Stimulated activated CD8-positive, alpha-beta memory T cell treated with anti-CD3 and anti-CD28 coated beads, Interleukin-7, amount 100 ng/mL, for 24 hours (primary cell): Measurements from ENCODE around the gene MRM3.
"Not testable (repeated sequence)": the region's sequence is repeated elsewhere in the genome, so short reads cannot be mapped to it uniquely, and the experiment has no call there.

Source experiments
- DNase-seq: peaks from one replicate; pipeline ENCODE4 v3.0.0-alpha.2; 2020; ENCODE audit warnings: low read depth

Gene MRM3

DNA sequence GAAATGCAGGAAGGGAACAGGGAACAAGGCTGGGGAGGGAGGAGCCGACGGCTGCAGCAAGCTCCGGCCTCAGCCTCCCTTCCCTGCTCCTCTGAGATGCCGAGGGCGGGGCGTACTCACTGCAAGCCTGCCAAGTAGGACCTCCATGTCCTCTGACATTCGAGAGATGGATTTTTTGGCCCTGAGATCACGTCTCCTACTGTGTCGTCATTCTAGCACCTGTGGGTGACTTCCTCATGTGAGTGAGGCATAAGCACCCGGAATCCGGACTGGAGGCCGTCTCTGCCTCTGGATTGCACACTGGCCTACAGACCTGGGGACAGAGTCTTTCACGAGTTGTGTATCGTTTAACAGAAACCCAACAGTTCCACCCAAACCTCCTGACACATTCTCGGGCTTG lies 14.5 kb downstream of the MRM3 start:
- no peak for DNase-seq

DNA sequence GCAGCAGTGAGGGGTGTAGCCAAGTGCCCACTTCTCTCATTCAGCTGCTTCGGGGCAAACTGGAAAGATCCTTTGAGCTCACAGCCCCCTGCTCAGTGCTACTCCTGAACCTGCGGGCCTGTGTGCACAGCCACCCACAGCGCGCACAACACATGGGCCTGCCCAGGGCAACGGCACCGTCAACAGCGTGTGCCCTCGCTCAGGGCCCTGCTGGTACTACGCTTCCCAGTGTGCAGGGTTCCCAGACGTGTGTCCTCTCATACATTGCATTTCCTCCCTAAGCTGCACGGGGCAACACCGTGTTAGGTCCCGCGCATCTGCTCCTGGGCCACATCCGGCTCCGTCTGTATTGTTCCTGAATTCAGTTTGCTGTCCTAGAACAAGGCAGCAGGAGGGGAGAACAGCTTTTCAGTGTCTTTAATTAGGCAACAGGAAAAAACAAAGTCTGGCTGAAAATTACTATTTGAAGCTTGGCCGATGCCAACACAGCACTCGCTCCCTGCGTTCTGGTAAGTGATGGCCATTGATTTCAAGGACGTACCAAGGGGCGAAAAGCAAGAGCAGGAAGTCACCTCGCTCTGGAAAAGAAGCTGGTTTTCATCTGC lies 15.2 kb downstream of the MRM3 start:
- no peak for DNase-seq

DNA sequence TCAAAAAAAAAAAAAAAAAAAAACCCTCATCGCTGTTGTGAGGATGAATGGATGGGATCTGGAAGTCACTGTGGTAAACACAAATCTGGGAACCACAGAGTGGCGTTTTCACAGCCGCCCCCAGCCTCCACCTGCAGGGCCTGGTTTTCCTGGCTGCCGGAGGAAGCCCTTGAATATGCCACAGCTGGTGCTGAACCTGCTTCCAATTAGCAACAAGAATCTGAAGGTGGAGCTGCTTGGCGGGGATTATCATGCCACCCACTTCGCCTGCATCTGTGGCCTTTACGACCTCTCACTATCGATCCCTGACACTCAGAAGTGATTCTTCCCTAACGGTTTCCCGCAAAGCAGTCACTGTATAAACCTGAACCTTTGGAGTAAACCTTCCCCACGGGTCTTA lies 16.1 kb downstream of the MRM3 start:
- no peak for DNase-seq

DNA sequence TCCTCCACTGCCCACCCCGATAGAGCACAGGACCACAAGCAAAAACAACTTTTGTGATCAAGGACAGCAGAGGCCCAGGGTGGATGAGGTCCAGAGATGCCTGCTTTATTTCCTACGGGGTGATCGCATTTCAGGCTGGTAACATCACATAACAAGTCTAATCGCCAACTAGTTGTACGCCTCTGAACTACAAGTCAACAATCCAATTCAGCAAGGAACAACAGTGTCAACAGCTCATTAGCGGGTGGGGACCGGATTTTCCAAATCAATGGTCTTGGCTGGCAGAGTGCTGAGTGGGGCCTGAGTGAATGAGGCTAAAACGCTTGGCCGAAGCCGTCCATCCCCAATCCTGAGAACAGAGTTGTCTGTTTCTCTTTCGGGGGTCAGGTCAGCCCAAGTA lies 17.1 kb downstream of the MRM3 start:
- DNase-seq: no peak

DNA sequence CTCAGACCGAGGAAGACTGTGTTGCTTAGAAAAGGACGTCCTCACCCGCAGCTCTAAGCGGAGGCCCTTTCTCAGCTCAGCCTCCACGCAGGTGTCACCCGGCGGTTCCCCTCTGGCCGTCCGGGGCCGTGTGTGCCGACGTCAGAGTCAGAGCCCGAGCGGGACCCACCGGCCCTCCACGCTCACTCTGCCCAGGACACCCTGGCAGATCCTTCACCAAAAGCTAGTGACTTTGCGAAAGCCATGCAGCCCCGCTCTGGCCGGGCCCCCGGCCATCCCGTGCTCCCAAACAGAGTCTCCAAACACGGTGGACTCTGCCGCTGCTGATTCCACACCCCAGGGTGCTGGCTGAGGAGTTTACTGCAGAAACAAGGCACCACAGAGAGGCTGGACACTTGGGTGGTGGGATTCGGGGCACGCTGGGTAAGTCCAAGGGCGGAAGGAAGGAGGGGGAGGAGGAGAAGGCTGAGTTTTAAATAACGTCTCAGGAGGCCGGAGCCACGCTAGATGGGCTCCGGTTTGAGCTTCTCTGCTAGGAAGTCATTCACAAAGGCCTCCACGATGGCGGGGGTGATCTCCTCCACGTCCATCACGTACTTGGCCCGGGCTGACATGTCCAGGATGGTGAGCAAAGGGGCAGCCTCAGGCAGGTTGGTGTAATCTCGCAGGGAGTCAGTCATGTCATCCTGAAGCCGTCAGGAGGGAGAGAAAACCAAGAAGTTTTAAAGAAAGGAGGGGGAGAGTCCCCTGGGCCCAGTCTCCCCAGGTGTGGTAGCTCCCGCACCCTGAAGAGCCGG lies 18.5 kb downstream of the MRM3 start:
- no peak for DNase-seq

DNA sequence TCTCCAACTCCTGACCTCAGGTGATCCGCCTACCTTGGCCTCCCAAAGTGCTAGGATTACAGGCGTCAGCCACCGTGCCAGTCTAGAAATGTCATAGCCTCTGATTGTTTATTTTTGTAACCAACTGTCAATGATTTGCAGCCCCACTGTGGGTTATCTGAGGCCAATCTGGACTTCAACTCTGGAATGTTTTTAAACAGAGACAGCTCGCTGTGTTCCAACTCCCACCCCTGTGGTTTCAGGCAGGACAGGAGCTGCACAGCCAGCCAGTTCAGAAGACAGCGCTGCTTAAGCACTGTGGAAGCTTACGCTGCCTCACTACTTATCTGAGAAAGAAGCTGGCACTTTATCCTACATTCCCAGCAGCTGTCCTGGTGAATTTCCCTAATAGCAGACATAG lies 19.5 kb downstream of the MRM3 start:
- no peak for DNase-seq

DNA sequence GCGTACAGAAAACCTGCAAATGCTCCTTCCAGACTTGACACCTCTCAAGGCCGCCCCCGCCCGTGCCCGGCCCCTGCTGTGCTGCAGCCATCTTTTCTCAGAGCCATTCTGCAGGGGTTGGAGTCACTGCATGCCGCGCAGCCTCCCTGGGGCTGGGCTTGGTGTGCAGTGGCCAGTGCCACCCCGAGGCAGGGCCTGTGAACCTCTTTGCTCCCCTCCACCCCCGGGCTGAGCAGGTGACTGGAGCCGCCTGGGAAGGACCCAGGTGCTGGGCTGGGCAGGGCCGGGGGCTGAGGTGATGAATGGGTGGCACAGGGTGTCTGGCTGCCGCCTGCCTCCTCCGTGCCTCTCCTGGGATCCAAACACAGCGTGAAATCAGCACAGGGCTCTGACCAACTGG lies 20.3 kb downstream of the MRM3 start:
- DNase-seq: no peak

DNA sequence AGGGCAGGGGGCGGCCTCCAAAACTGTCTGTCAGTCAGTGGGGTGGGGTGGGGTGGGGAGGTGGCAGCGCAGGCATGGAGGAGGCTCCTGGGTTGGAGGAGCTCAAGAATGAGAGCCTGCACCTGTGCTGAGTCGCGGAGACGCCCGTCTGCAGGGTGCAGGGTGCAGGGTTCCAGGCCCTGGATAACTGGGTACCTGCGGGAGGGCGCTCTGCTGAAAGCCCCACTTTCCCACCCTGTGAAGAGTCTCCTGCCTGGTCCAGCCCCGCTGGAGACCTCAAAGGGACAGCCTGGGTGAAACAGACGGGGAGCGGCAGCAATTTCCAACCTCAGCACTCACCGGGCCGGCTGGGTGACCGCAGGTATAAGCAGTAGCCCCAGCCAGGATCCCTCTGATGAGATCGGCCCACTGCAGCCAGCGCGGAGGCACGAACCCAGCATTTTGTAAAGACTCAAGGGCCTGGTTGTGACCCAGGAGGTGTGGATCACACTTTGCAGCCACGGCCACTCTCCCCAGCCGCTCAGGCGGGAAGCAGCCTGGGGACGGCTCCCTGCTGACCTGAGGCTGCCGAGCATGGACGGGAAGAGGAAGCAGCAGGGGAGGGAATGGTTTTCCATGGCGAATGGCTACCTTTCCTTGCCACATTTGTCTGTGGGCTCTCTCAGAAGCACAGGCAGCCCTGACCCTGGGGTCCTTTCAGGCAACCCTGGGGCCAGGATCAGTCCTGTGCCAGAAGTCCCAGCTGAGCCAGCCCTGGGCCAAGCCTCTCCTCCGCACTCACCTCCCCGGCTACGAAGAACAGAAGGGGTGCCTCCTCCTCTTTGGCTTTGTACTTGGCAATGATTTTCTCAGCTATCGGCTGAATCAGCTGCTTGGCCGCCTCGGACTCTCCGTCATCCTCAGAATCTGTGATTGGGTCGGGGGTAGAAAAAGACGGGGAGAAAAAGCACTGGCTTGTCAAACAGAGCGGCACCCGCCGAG lies 21.0 kb downstream of the MRM3 start:
- DNase-seq: no peak

DNA sequence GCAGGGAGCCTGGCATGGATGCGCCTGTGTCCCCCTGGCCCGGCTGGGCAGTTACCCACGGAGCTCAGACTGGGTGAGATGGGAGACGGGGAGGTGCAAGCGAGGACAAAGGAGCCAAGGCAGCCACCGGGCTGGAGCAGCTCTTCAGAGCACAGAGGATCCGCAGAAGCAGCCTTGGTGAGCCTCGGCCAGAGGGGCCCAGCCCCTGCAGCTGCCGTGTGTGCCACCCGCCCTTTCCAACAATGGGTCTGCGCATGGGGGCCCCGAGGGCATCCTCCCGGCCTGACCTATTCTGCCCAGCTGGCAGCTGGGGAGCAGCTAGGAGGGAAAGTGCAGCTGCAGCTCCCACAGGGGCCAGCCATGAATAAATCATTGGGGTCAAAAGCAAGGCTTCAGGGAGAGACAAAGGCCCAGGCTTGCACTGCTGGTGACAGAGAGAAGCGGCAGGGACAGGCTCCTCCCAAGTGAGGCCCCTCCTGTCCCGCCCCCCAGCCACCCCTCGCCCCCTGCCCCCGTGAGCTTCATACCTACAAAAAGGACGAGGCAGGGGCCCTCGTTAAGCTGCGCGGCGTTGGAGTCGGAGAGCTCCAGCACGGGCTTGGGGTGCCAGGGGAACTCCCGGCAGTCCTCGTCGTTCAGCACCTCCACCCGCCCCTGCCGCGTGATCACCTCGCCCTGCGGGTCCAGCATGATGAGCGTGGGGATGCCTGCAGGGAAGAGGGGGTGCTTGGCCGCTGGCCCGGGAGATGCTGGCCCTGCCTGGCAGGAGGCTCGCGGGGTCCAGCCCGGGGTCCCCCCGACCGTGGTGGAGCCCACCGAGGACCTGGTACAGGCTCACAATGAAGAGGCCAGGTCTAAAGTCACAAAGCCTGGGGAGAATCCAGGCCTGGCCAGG lies 22.6 kb downstream of the MRM3 start:
- no peak for DNase-seq

DNA sequence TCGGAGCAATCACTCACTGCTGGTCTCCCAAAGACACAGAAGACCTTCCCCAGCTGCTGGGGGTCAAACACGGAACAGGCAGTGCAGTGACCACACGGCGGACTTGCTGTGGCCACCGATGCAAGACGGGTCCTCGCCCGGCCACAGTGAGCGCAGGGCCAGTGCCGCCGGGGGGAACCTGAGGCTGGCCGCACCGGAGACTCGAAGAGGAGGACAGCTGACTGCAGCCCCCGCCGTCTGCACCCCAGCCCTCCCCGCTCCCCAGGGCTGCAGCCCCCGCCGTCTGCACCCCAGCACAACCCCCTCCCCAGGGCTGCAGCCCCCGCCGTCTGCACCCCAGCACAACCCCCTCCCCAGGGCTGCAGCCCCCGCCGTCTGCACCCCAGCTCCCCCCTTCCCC lies 23.7 kb downstream of the MRM3 start:
- not testable (repeated sequence) for DNase-seq

DNA sequence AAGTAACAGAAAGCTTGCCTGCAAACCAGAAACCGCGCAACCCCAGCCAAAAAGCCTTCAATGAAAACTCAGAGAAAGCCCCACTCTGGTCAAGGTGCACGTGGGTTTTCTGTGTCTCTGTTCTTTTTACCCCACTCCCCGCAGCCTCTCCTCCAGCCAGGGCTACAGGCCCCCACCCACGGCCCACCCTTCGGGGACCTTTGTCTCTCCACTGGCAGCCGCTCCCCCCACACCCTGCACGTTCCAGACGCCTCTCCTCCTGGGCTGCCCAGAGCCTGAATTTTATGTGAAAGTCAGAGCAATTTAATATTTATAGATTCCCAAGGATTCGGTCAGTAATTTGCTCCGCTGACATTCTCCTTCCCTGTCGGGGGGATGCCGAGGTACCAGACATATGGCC lies 24.2 kb downstream of the MRM3 start:
- no peak for DNase-seq

DNA sequence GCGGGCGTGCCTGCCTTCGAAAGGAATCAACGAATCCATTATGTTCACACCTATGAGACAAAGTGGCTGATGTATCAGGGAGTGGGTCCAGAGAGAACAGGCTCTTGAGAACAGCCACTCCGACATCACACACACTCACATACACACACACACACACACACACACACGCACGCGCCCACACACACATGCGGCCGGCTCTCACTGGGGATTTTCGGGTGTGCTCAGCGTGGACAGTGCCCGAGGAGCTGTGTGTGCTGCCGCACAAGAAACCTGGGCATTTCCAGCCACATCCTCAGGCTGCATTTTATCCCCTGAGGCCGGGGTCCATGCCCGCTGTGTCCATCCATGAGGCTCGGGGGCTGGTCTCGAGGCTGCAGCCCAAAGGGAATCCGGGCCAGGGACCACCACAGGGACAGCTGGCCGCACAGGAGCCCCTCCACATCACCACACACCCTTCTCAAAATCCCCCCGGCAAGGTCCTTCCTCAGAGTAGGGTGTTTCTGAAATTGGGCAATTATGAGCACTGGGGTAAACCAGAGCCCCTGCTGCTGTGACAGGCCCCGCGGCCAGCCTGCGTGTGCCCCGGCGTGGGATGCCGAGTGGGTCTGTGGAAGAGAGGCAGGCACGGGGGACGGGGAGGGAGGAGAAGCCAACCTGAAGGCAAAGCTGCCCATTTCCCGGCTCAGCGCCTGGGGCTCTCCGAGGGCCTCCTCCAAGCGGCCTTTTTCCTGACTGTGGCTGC lies 24.8 kb downstream of the MRM3 start:
- no peak for DNase-seq

DNA sequence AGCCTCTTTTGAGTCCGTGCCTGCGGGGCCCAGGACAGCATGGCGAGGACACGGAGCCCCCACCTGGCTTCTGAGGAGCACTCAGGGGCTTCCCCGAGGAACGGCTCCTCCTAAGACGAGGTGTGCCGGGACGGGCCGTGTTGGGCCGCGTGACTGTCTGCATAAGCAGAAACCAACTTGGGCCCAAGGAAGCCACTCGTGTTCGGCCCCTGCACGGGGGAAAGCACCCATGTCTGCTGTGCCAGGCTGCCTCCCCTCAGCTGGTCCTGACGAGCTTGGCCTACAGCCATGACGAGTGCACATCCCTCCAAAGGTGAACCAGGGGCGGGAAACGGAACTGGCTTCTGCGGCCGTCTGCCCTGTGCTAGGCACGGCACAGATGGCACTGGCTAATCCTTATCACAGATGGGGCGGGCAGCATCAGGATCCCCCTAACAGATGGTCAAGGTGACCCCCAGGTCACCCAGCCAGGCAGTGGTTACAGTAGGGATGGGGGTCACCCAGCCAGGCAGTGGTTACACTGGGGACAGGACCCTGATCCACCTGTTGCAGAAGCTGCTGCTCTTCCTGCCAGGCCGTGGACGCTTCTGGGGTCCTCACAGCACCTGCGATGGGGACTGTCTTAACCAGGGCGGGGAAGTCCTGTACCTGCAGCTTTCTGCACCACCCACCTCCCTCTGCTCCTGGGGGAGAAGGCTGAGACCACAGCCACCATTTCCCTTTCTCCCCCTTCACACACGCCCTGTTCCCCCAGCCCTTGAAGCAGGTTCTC lies 25.6 kb downstream of the MRM3 start:
- no peak for DNase-seq

DNA sequence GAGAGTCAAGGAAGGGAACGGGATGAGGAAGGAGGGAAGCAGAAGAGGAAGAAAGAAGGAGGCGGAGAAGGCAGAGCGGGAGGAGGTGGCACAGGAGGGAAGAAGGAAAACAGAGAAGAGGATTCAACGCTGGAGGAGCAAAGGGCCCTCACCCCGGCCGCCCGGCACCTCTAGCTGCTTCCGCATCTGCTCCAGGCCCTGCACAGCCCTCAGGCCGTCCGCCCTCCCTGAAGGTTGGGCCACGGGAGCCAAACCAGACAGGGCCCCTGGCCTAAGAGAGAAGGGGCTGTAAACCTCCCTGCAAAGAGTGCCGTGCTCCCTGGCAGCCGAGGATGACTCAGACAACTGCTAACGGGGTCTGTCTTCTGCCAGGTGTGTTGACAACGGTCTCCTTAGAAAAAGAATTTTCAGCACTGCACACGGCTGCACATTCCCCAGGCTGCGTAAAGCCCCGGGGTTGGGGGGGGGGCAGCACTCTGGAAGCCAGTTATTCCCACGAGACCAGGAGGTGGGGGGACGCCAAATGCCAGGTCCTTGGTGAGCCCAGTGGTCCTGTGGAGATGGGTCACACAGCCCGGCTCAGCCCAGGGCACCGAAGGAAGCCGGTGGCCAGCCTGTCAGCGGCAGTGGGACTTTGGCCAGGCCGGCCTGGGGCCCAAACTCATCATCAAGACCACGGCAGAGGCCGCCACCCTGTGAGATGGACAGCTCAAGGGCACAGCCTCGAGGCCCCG lies 29.1 kb downstream of the MRM3 start:
- DNase-seq: no peak

DNA sequence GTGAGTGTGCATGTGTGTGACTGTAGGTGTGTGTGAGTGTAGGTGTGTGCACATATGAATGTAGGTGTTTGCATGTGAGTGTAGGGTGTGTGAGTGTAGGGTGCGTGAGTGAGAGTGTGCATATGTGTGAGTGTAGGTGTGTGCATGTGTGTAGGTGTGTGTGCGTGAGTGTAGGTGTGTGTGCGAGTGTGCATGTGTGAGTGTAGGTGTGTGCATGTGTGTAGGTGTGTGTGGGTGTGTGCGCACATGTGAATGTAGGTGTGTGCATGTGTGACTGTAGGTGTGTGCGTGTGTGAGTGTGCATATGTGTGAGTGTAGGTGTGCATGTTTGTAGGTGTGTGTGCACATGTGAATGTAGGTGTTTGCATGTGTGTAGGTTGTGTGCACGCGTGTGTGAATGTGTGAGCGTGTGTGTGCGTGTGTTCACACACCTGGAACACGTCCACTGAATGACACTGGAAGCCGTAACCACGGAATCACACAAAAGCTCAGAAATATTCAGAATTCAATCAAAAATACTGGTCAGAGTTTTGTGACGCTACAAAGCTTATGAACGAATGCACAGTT lies 30.6 kb downstream of the MRM3 start:
- no peak for DNase-seq

DNA sequence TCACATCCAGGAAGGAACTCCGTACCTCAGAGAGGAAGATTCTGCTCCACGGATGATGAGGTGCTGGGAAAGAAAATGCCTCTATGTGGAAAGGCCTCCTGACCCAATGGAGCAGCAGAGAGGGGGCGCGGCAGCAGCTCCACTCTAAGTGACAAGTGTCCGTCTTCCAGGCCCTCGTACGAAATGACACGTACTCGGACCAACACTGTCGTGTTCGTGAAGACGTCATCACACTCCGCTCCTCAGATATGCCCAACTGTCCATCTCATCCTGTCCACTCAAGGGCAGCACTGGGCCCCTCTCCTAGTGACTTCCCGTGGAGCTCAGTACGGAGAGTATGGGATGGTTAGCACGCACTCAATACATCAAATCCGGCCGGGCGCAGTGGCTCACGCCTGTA lies 32.2 kb downstream of the MRM3 start:
- no peak for DNase-seq

DNA sequence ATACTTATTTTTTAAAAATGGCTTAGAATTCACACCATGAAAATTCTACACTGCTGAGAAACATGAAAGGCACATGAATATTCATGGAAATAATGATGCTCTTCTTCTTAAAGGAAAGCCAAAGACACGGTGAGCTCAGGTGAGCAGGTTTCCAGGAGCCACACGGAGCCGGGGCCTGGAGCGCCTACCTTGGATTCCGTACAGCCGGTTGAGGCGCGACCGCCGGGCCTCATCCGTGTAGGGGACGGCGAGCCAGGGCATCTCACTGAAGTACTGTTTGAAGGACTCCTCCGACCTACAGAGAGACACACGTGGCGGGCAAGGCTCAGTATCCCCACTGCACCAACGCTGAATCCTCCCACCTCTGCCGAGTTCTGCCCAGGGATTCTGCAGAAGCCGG lies 37.1 kb downstream of the MRM3 start:
- DNase-seq: no peak

DNA sequence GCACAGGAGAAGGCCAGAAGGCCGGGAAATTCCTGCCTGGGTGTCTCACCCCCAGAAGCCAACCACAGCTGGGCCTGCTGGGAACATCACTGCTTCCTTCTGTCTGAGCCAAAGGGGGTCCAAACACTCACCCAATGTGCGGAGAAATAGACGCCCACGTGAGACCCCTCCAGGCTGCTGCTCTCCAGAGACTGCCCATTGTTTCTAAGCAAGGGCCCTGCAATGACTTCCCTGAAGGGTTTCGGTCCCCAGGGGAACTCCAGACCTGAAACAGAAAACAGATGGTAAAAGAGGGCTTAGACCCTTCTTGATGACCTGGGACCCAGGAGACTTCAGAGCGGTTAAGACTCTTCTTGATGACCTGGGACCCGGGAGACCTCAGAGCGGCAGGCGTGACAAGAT lies 41.3 kb downstream of the MRM3 start:
- no peak for DNase-seq

DNA sequence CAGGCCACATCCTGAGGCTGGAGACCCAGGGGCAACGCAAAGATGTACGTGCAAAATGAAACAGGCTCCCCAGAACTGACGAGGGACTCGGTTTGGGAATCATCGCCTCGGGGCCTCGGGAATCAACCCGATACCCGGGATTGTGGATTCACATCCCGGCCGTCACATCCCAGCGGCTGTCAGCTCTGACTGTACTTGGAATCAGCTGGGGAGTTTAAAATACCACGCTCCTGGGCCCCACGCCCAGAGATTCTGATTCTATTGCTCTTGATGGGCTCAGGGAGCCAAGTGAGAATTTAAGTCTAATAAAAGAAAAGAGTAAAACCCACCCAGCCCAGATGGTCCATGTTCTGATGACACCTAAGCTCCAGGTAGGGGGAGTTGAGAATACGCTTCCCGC lies 42.2 kb downstream of the MRM3 start:
- no peak for DNase-seq
